Testis (tissue), 3 donors: ENCODE data around the gene MCL1. TPM values are rescaled to one million over a fixed set of nuclear protein-coding genes. Genes with fewer than 3 reads are reported as not detected.

Source experiments
- DNase-seq: peaks from one replicate; pipeline ENCODE4 v3.0.0-alpha.2; 2019
- H3K27ac ChIP-seq, 2 donors: fragments of 200-600 bp; sonication (generic); one replicate each; pipeline ENCODE4 v1.5.1; 2019
- H3K27me3 ChIP-seq: fragments of 200-600 bp; sonication (generic); one replicate; pipeline ENCODE4 v1.5.1; 2019
- H3K36me3 ChIP-seq: fragments of 200-600 bp; sonication (generic); one replicate; pipeline ENCODE4 v1.5.1; 2017; ENCODE audit warnings: low read depth; ENCODE audit errors: missing control alignments
- H3K4me1 ChIP-seq: fragments of 200-600 bp; sonication (generic); one replicate; pipeline ENCODE4 v1.5.1; 2019
- H3K4me3 ChIP-seq, 2 donors: fragments of 200-600 bp; sonication (generic); one replicate each; pipeline ENCODE4 v1.5.1; 2017 to 2019
- H3K9me3 ChIP-seq: fragments of 200-600 bp; sonication (generic); one replicate; pipeline ENCODE4 v1.5.1; 2017
- POLR2A ChIP-seq: fragments of 450-650 bp; IDR thresholded peaks from one replicate; pipeline ENCODE4 v1.6.1; 2017; ENCODE audit warnings: antibody characterized with exemption, mild to moderate bottlenecking, moderate library complexity
- WGBS, 2 donors: methylation state at CpG; one replicate each; pipeline ENCODE4 v1.1.5; 2018; 5-methylcytosine and 5-hydroxymethylcytosine counted together
- intact Hi-C: fragments of 100-400 bp; cut with DNase I; formaldehyde crosslinking; loops from one replicate; pipeline ENCODE4 v1.15.1; 2023; ENCODE audit warnings: low total_unique reads
- polyA plus RNA-seq: library from polyadenylated mRNA; stranded (reverse); fragments of 350-450 nt; fragmentation: Illumina TruSeq; extraction: RNeasy Lipid Tissue Mini Kit (QIAGEN cat#74804); gene quantifications from one replicate; pipeline ENCODE4 v1.2.3, GENCODE V29; 2014; ENCODE audit warnings: low read depth, low replicate concordance; ENCODE audit not compliant: insufficient read depth
- total RNA-seq, 2 donors: library from RNA; depleted of rRNA; stranded (reverse); fragments of >200 nt; gene quantifications; one replicate each; pipeline ENCODE4 v1.2.3, GENCODE V29; 2016
- TF ChIP-seq, protein P1 (sequence below), 3 experiments: fragments of 450-650 bp in 2 of 3; fragments of 200-600 bp in 1 of 3; sonication (generic) in 1 of 3; IDR thresholded peaks; one replicate each; pipeline ENCODE4 v1.5.1; 2016 to 2019; ENCODE audit warnings: antibody characterized with exemption in 3 of 3, mild to moderate bottlenecking in 2 of 3, moderate library complexity in 1 of 3

MCL1 gene
- total and polyA plus RNA-seq, 3 donors from 2014 or later: 94.1 to 112 (median 111) TPM

DNA sequence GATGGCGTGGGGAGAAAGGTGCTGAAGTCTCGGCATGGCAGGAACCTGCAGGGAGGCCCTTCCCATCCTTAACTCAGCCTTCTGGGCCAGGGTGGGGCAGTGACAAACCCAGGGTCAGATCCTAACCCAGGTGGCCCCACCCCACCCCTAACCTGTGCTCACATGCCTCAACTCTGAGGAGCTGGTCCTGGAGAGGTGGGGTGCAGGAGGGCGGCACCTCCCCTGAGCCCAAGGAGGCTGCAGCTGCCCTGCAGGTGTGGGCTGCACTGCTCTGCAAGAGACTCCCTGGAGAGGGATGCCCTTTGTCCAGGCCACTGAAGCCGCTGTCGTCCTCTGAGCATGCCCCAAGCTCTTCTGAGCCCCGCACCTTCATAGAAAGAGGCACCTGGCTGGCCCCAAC is 45.4 kb downstream of the MCL1 start:
- intact Hi-C loops: no loop called here
- WGBS, 2 donors: 97 to 100% methylated on average over 5 to 6 of the region's 6 CpGs
- TF ChIP-seq, protein P1, sequence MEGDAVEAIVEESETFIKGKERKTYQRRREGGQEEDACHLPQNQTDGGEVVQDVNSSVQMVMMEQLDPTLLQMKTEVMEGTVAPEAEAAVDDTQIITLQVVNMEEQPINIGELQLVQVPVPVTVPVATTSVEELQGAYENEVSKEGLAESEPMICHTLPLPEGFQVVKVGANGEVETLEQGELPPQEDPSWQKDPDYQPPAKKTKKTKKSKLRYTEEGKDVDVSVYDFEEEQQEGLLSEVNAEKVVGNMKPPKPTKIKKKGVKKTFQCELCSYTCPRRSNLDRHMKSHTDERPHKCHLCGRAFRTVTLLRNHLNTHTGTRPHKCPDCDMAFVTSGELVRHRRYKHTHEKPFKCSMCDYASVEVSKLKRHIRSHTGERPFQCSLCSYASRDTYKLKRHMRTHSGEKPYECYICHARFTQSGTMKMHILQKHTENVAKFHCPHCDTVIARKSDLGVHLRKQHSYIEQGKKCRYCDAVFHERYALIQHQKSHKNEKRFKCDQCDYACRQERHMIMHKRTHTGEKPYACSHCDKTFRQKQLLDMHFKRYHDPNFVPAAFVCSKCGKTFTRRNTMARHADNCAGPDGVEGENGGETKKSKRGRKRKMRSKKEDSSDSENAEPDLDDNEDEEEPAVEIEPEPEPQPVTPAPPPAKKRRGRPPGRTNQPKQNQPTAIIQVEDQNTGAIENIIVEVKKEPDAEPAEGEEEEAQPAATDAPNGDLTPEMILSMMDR (IDR thresholded peaks at IDR 0.05): no peak
- TF ChIP-seq POLR2A: no peak
- H3K27me3 ChIP-seq: no peaks in the 10 kb centered on the region
- H3K9me3 ChIP-seq: no peaks in the 10 kb centered on the region
- peaks cover 8% of the 10 kb centered on the region for H3K4me1 ChIP-seq
- H3K27ac ChIP-seq: no peak overlapping the region
- no peak for DNase-seq
- no peaks in the 10 kb centered on the region for H3K36me3 ChIP-seq
- no peak overlapping the region for H3K4me3 ChIP-seq

- no peak for DNase-seq
- H3K9me3 ChIP-seq: no peaks in the 10 kb centered on the region
- intact Hi-C loops: no loop called here
- H3K27me3 ChIP-seq: no peaks in the 10 kb centered on the region
- peak overlapping the region in 1 of 2 donors; percentile 61 for H3K27ac ChIP-seq
- no peak overlapping the region for H3K4me3 ChIP-seq
- H3K36me3 ChIP-seq: no peaks in the 10 kb centered on the region
- peaks cover 13% of the 10 kb centered on the region for H3K4me1 ChIP-seq
- TF ChIP-seq, protein P1 (IDR thresholded peaks at IDR 0.05): no peak
- TF ChIP-seq POLR2A: no peak
- 43 to 56% methylated on average over 3 to 5 of the region's 5 CpGs for WGBS, 2 donors
Observed at GRCh38 chr1:150532860-150533259, 46.5 kb downstream of the MCL1 start.

DNA sequence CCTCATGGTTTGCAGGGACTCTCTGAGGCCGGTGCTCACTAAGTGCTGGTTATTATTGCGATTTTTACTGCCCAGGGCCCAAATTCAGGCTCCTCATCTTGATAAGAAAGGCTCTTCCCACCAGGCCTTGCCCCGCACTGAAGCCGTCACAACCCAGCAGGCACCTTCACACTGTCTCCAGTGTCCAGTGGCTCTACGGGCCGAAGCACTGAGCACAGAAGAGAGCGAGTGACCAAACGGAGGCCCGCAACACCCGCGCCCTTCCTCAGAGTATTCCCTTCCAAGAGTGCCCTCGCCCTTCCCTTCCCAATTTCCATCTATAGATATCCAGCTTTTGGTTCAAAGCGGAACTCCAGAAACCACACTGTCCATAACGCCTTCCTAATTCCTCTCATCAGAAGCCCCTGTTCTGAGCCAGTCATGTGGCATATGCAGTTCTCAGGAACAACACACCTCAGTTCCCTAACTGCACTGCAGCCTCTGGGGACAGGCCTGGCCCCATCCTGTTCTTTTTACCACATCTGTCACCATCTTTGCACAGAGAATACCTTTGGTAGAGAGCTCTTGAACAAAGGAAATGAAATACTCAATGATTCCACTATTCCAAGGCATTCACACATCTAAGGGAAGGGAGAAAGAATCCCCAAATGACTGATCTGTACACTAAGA is 48.8 kb downstream of the MCL1 start:
- no peak for DNase-seq
- TF ChIP-seq POLR2A: no peak
- TF ChIP-seq, protein P1 (IDR thresholded peaks at IDR 0.05): no peak
- no peak overlapping the region for H3K27ac ChIP-seq
- H3K27me3 ChIP-seq: no peaks in the 10 kb centered on the region
- H3K4me3 ChIP-seq: no peak overlapping the region
- peaks cover 13% of the 10 kb centered on the region for H3K4me1 ChIP-seq
- no peaks in the 10 kb centered on the region for H3K36me3 ChIP-seq
- intact Hi-C loops: no loop called here
- no peaks in the 10 kb centered on the region for H3K9me3 ChIP-seq
- 95 to 96% methylated on average over 14 of the region's 14 CpGs for WGBS, 2 donors

DNA sequence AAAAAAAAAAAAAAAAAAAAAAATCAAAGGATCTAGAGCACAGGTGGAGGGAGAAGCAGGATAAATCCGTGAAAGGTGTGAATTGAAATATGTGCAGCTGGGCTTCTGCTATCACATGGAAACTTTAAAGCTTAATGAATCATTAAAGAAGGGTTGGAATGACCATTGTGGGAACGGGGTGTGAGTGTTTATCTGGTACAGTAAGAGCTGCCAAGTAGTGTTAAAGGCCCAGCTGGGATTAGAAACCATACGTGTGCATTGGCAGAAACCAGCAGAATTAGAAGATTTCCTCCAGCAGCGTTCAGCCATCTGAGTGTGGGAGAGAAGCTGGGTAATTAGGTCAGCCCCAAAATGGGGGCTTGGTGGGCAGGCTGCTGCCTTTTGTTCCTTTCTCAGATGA is 50.4 kb downstream of the MCL1 start:
- intact Hi-C loops: no loop called here

More for the DNA sequence above, 50.4 kb downstream of the MCL1 start:
- H3K27ac ChIP-seq: peak overlapping the region; percentile 33 to 34
- TF ChIP-seq, protein P1 (IDR thresholded peaks at IDR 0.05): no peak
- no peak for TF ChIP-seq POLR2A
- H3K9me3 ChIP-seq: no peaks in the 10 kb centered on the region
- H3K4me3 ChIP-seq: no peak overlapping the region
- H3K36me3 ChIP-seq: no peaks in the 10 kb centered on the region
- peaks cover 13% of the 10 kb centered on the region for H3K4me1 ChIP-seq
- peak; percentile 38 for DNase-seq
- WGBS, 2 donors: 17 to 36% methylated on average over 4 of the region's 4 CpGs
- no peaks in the 10 kb centered on the region for H3K27me3 ChIP-seq
